Stomach (tissue), 4 donors: ENCODE results near the gene WWP2.
"Not testable (repeated sequence)": the region's sequence is repeated elsewhere in the genome, so short reads cannot be mapped to it uniquely, and the experiment has no call there.

Experiments used
- CTCF ChIP-seq, 7 experiments: fragments of 450-650 bp in 4 of 7; fragments of 200-600 bp in 3 of 7; sonication (generic) in 3 of 7; IDR thresholded peaks; one replicate each; pipeline ENCODE4 v1.5.1; 2016 to 2019; ENCODE audit warnings: antibody characterized with exemption in 7 of 7, control low read depth in 2 of 7, mild to moderate bottlenecking in 1 of 7
- EP300 ChIP-seq: sonication (generic); formaldehyde crosslinking; IDR thresholded peaks from one replicate; pipeline ENCODE4 v1.6.1; 2017; ENCODE audit warnings: antibody characterized with exemption

- not testable (repeated sequence) for TF ChIP-seq CTCF (IDR thresholded peaks at IDR 0.05); EP300
Observed at GRCh38 chr16:69951672-69952031, 189.5 kb downstream of the WWP2 start.
